ENCODE measurements around the gene ZBTB38.

GRCh38 chr3:141391991-141392316 is 23.6 kb downstream of the ZBTB38 start:
- no peak for TF ChIP-seq EZH2 (IDR thresholded peaks at IDR 0.05; ENCODE audit: low read depth)
- no peak for TF ChIP-seq CTCF (conservative IDR thresholded peaks at IDR 0.05)
